HG02938 (cell line): Measurements from ENCODE around the gene PDGFD.

ENCODE experiments used
- ATAC-seq: cut with Tn5 transposase; IDR thresholded peaks from one replicate; pipeline ENCODE4 v1.9.1; 2021; ENCODE audit warnings: mild to moderate bottlenecking, moderate library complexity; ENCODE audit not compliant: unreplicated experiment

Gene PDGFD

GRCh38 chr11:104164028-104164520, at the start of gene PDGFD:
Gene PDGFD, minus strand, starts transcription at chr11:104164147.
- peak; percentile 96 for ATAC-seq

- no peak for ATAC-seq
These were observed 43.0 kb upstream of the PDGFD start for GRCh38 chr11:104206936-104207335.

GRCh38 chr11:104205838-104206237, 41.9 kb upstream of the PDGFD start:
- ATAC-seq: no peak

- ATAC-seq: no peak
These were observed 36.7 kb upstream of the PDGFD start for GRCh38 chr11:104200688-104201087.

- no peak for ATAC-seq
These were observed 35.1 kb upstream of the PDGFD start for GRCh38 chr11:104199053-104199452.

- ATAC-seq: no peak
These were observed 34.6 kb upstream of the PDGFD start for GRCh38 chr11:104198576-104198975.

- no peak for ATAC-seq
These were observed 27.2 kb upstream of the PDGFD start for GRCh38 chr11:104191124-104191523.

- no peak for ATAC-seq
These were observed 19.6 kb upstream of the PDGFD start for GRCh38 chr11:104183593-104183992.

- no peak for ATAC-seq
These were observed 11.8 kb upstream of the PDGFD start for GRCh38 chr11:104175769-104176168.

GRCh38 chr11:104169091-104169490, 5.1 kb upstream of the PDGFD start:
- ATAC-seq: no peak

GRCh38 chr11:104165014-104165413, 1.1 kb upstream of the PDGFD start:
- ATAC-seq: no peak

GRCh38 chr11:104163100-104164027, 583 bp downstream of the PDGFD start:
- ATAC-seq: peak; percentile 28

GRCh38 chr11:104161751-104162450, 2.0 kb downstream of the PDGFD start:
- no peak for ATAC-seq

GRCh38 chr11:104159356-104159755, 4.6 kb downstream of the PDGFD start:
- ATAC-seq: no peak

- no peak for ATAC-seq
These were observed 8.6 kb downstream of the PDGFD start for GRCh38 chr11:104155375-104155774.

GRCh38 chr11:104154296-104154695, 9.7 kb downstream of the PDGFD start:
- ATAC-seq: no peak

- ATAC-seq: no peak
These were observed 10.9 kb downstream of the PDGFD start for GRCh38 chr11:104152941-104153505.

GRCh38 chr11:104151404-104152204, 12.3 kb downstream of the PDGFD start:
- no peak for ATAC-seq

- no peak for ATAC-seq
These were observed 15.2 kb downstream of the PDGFD start for GRCh38 chr11:104148706-104149105.

- ATAC-seq: no peak
These were observed 15.9 kb downstream of the PDGFD start for GRCh38 chr11:104148074-104148473.

GRCh38 chr11:104146943-104147342, 17.0 kb downstream of the PDGFD start:
- no peak for ATAC-seq
